GF-D8 (cell line): ENCODE measurements around the gene MTHFR.
"Not testable (repeated sequence)": the region's sequence is repeated elsewhere in the genome, so short reads cannot be mapped to it uniquely, and the experiment has no call there.

ENCODE experiments used
- DNase-seq: peaks from one replicate; lab custom pipeline; 2025; lab: John Stamatoyannopoulos, UW

MTHFR gene

GRCh38 chr1:11833497-11833896 lies 27.7 kb upstream of the MTHFR start:
- no peak for DNase-seq

- peak; percentile 52 for DNase-seq
Observed at GRCh38 chr1:11831945-11832725, 26.4 kb upstream of the MTHFR start.

- DNase-seq = no peak
Observed at GRCh38 chr1:11828511-11828910, 22.7 kb upstream of the MTHFR start.

GRCh38 chr1:11826946-11827345 lies 21.2 kb upstream of the MTHFR start:
- DNase-seq = no peak

GRCh38 chr1:11825131-11825530 lies 19.4 kb upstream of the MTHFR start:
- DNase-seq = no peak

GRCh38 chr1:11823366-11824137 lies 17.8 kb upstream of the MTHFR start:
- DNase-seq = no peak

GRCh38 chr1:11822091-11822490 lies 16.3 kb upstream of the MTHFR start:
- DNase-seq = no peak

GRCh38 chr1:11817192-11817591 lies 11.4 kb upstream of the MTHFR start:
- DNase-seq = no peak

GRCh38 chr1:11813021-11813420 lies 7.3 kb upstream of the MTHFR start:
- no peak for DNase-seq

GRCh38 chr1:11807133-11807532 lies 1.4 kb upstream of the MTHFR start:
- no peak for DNase-seq

- peak; percentile 61 for DNase-seq
Observed at GRCh38 chr1:11806307-11806936, 658 bp upstream of the MTHFR start.

GRCh38 chr1:11804666-11805421 lies 920 bp downstream of the MTHFR start:
- no peak for DNase-seq

- DNase-seq = not testable (repeated sequence)
Observed at GRCh38 chr1:11803924-11804665, 1.7 kb downstream of the MTHFR start.

- peak; percentile 42 for DNase-seq
Observed at GRCh38 chr1:11802973-11803885, 2.5 kb downstream of the MTHFR start.

- no peak for DNase-seq
Observed at GRCh38 chr1:11802616-11802972, 3.2 kb downstream of the MTHFR start.

GRCh38 chr1:11800756-11801433 lies 4.9 kb downstream of the MTHFR start:
- DNase-seq = no peak

GRCh38 chr1:11800391-11800755 lies 5.4 kb downstream of the MTHFR start:
- DNase-seq = no peak

GRCh38 chr1:11799896-11800295 lies 5.9 kb downstream of the MTHFR start:
- DNase-seq = no peak

GRCh38 chr1:11799099-11799498 lies 6.7 kb downstream of the MTHFR start:
- no peak for DNase-seq
